ENCODE measurements around the gene CALM3. TPM values are rescaled to one million over a fixed set of nuclear protein-coding genes. Genes with fewer than 3 reads are reported as not detected.
A peak's percentile ranks its signal among the peaks of the same experiment; 100 is the strongest.

Gene CALM3
- polyA plus RNA-seq, 1 donor from 2014 or later = 630 TPM

GRCh38 chr19:46574533-46574932, 26.6 kb upstream of the CALM3 start:
- Histone ChIP-seq H3K9me2 (ENCODE audit: insufficient read depth, low read length) (no peaks in the 10 kb centered on the region), H3K9me3 (ENCODE audit: low read length) (no peaks in the 10 kb centered on the region), H3K27ac (ENCODE audit: low read length) (no peak overlapping the region), H2AFZ (ENCODE audit: low read depth, low read length) (no peak overlapping the region), H4K20me1 (ENCODE audit: insufficient read depth) (no peaks in the 10 kb centered on the region), H3K79me2 (replicated peaks; ENCODE audit: insufficient read depth, low read length) (no peaks in the 10 kb centered on the region), H3K9ac (ENCODE audit: low read length) (no peak overlapping the region), H3K27me3 (ENCODE audit: insufficient read depth, low read depth, low read length) (no peaks in the 10 kb centered on the region), H3K36me3 (ENCODE audit: insufficient read depth, low read length) (no peaks in the 10 kb centered on the region), H3K4me2 (ENCODE audit: low read length) (no peak overlapping the region), H3K4me3 (ENCODE audit: low read length) (no peak overlapping the region), H3F3A (ENCODE audit: insufficient read depth, low read length, poor library complexity, severe bottlenecking) (peaks cover 12% of the 10 kb centered on the region)
- no peak for TF ChIP-seq RAD21 (conservative IDR thresholded peaks at IDR 0.05)
- no peak for TF ChIP-seq SMC3 (conservative IDR thresholded peaks at IDR 0.05; ENCODE audit: poor library complexity)
- no peak for TF ChIP-seq TAF1 (IDR thresholded peaks at IDR 0.05; ENCODE audit: low read depth)
- no peak for TF ChIP-seq EZH2 (IDR thresholded peaks at IDR 0.05; ENCODE audit: borderline replicate concordance, insufficient read depth, low read length, poor library complexity, severe bottlenecking)
- TF ChIP-seq MXI1 (conservative IDR thresholded peaks at IDR 0.05; ENCODE audit: poor library complexity, severe bottlenecking) = no peak
- TF ChIP-seq EP300 (conservative IDR thresholded peaks at IDR 0.05; ENCODE audit: poor library complexity, severe bottlenecking) = no peak
- no peak for TF ChIP-seq POLR2AphosphoS5 (IDR thresholded peaks at IDR 0.05)
- no peak for TF ChIP-seq CTCF (IDR thresholded peaks at IDR 0.05; ENCODE audit: poor library complexity, severe bottlenecking)
- no peak for TF ChIP-seq REST (IDR thresholded peaks at IDR 0.05; ENCODE audit: borderline replicate concordance)

- Histone ChIP-seq H3K36me3 (ENCODE audit: insufficient read depth, low read length) (no peaks in the 10 kb centered on the region), H3K9me2 (ENCODE audit: insufficient read depth, low read length) (no peaks in the 10 kb centered on the region), H3K9me3 (ENCODE audit: low read length) (no peaks in the 10 kb centered on the region), H3F3A (ENCODE audit: insufficient read depth, low read length, poor library complexity, severe bottlenecking) (peaks cover 13% of the 10 kb centered on the region), H3K9ac (ENCODE audit: low read length) (peak overlapping the region; percentile 68), H3K4me2 (ENCODE audit: low read length) (peak overlapping the region; percentile 81), H3K27me3 (ENCODE audit: insufficient read depth, low read depth, low read length) (no peaks in the 10 kb centered on the region), H2AFZ (ENCODE audit: low read depth, low read length) (peak overlapping the region; percentile 74), H3K79me2 (replicated peaks; ENCODE audit: insufficient read depth, low read length) (no peaks in the 10 kb centered on the region), H3K4me3 (ENCODE audit: low read length) (peak overlapping the region; percentile 57), H3K27ac (ENCODE audit: low read length) (peak overlapping the region; percentile 98), H4K20me1 (ENCODE audit: insufficient read depth) (no peaks in the 10 kb centered on the region)
- TF ChIP-seq POLR2AphosphoS5 (IDR thresholded peaks at IDR 0.05) (no peak), REST (IDR thresholded peaks at IDR 0.05; ENCODE audit: borderline replicate concordance) (no peak), TAF1 (IDR thresholded peaks at IDR 0.05; ENCODE audit: low read depth) (no peak), MXI1 (conservative IDR thresholded peaks at IDR 0.05; ENCODE audit: poor library complexity, severe bottlenecking) (no peak), EZH2 (IDR thresholded peaks at IDR 0.05; ENCODE audit: borderline replicate concordance, insufficient read depth, low read length, poor library complexity, severe bottlenecking) (no peak), EP300 (conservative IDR thresholded peaks at IDR 0.05; ENCODE audit: poor library complexity, severe bottlenecking) (no peak), SMC3 (conservative IDR thresholded peaks at IDR 0.05; ENCODE audit: poor library complexity) (no peak), CTCF (IDR thresholded peaks at IDR 0.05; ENCODE audit: poor library complexity, severe bottlenecking) (no peak), RAD21 (conservative IDR thresholded peaks at IDR 0.05) (no peak)
These were observed 22.7 kb upstream of the CALM3 start for GRCh38 chr19:46578450-46578849.
